ENCODE measurements around the gene MAP3K20.
A peak's percentile ranks its signal among the peaks of the same experiment; 100 is the strongest.
"Not testable (repeated sequence)": the region's sequence is repeated elsewhere in the genome, so short reads cannot be mapped to it uniquely, and the experiment has no call there.

MAP3K20 gene

DNA sequence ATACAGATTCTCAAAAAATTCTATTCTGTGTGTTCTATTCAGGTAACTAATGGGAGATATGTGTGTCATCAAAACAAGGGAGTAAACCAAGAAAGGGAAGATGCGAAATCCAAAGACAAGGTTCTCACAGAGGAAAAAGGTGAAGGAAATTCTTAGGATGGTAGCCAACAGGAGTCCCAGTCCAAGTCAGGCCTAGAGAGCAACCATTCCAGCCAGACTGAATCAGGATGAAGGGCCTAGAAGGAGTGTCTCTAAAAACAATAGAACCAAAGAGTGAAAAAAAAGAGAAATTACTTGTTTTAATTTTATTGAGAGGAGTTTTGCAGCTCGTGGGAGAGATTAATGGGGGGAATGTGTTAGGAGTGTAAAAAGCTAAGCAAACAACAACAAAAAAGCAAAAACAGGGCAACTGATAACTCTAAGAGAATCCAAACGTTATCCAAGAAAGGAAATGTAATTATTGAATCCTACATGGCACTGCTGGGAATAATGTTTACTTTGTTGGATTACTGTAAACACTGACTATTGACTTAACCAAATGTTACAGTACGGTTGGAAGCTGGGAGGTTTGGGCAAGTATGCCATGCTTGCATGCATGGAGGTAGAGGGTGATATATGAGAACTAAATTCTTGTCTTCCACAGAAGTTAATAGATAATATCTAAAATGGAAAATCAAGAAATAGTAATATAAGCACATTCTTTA lies 12.3 kb downstream of the MAP3K20 start:
- DNase-seq (ENCODE audit: low spot score): no peak

DNA sequence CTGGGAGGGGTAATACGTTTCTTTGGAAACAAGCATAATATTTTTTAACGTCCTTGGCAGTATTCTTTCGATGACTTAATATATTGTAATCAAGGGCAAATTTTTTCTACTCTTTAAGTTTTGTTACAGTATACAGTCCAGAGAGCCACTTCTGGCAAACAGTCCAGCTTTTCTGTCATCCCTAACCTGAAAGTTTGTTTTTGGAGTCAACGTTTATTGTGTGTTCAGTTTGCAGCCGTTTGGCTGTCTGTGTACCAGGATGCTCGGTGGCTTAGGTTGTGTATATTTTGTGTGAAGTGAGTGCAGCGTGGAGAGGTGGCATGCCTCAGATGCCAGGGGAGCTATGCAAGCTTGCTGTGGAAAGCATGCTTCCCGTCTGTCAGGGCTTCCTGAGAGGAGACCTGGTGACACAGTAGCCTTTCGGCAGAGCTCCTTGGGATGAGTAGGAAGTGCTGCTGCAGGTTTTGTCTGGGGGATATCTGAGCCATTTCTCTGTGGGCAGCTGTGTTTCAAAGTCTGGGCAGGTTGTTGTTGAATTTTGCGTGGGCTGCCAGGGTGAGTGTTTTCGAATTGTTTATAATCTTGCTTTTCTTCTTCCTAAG lies 14.7 kb downstream of the MAP3K20 start:
- DNase-seq (ENCODE audit: low spot score): peak; percentile 42

DNA sequence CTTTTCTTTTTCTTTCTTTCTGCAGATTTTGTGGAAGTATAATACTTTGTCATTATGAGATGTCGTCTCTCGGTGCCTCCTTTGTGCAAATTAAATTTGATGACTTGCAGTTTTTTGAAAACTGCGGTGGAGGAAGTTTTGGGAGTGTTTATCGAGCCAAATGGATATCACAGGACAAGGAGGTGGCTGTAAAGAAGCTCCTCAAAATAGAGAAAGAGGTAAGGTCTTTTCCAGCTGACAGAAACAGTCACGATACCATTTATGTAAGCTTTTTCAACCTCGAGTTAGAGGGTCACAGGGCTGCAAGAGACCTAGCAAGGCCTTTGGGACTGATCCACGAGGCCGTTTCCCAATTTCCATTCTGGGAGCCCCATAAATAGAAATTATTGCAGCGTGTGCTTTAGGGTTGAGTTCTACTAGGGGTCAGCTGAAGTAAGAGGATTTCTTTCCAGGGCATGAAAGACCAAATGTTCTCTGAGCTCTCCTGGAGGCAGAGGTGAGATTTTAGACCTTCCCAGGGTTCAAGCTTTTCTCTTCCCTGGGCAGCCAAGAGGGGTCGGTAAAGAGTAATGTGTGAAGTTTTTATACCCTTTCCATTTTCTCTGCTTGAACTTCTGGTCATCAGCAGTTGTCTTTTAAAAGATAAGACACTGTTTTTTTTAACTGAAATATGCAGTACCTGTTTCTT lies 15.5 kb downstream of the MAP3K20 start:
- DNase-seq (ENCODE audit: low spot score): no peak

DNA sequence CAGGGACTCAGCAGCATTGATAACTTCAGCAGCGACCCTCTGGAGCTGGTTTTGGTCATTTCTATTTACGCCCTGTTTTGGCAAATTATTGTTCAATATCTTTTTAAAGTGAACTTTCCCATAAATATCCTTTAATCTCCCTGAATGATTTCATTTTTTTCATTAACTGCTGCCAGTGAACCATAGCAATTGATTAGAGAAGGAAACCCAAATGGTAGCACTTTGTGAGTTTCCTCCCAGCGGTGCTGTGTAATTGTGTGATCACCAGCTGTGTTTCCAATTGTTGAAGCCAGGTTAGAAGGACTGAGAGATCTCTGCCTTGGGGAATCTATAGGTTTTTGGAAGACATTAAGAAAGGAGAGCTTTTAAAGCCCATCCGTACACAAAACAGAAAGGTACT lies 16.3 kb downstream of the MAP3K20 start:
- DNase-seq (ENCODE audit: low spot score): no peak

DNA sequence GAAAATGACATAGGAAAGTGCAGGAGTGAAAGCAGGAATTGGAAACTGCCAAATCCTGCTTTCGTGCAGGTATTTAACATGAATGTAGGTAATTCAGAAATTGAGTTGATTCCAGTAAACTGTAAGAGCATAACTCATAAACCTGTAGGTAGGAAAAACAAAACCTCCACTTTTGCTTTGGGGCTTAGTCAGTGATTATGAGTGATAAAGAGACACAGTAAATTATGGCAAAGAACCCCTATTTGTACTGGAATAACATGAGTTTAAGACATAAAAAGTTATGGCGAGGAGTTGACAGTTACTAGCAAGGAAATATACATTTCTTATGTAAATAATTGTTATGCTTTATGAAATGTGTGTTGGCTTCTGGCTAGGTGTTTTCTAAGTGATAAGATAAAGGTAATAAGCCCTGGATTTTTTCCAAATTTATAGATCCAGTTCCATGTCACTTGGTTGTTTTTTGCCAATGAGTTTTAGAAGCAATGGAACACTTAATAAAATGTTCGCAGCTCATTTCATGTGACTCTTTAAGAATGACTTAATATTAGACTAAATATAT lies 17.3 kb downstream of the MAP3K20 start:
- no peak for DNase-seq (ENCODE audit: low spot score)

DNA sequence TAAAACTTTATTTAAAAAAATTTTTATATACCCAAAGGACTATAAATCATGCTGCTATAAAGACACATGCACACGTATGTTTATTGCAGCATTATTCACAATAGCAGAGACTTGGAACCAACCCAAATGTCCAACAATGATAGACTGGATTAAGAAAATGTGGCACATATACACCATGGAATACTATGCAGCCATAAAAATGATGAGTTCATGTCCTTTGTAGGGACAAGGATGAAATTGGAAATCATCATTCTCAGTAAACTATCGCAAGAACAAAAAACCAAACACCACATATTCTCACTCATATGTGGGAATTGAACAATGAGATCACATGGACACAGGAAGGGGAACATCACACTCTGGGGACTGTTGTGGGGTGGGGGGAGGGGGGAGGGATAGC lies 18.0 kb downstream of the MAP3K20 start:
- DNase-seq (ENCODE audit: low spot score): not testable (repeated sequence)

DNA sequence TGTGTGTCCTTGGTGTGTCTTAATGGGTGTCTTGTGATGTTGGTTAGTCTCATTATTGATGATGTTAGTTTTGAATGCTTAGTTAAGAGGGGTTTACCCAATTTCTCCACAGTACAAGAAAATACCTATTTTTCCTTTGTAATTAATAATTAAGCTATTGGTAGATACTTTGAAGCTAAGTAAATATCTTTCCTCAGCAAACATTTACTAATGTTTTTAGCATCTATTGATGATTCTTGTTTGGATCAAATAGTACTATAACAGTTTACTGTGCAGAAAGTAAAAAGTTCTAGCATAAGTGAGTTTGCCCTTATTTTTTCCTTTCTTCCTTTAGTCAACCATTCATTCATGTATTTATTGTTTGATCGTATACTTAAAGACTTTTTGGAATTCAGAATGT lies 19.1 kb downstream of the MAP3K20 start:
- DNase-seq (ENCODE audit: low spot score): no peak

DNA sequence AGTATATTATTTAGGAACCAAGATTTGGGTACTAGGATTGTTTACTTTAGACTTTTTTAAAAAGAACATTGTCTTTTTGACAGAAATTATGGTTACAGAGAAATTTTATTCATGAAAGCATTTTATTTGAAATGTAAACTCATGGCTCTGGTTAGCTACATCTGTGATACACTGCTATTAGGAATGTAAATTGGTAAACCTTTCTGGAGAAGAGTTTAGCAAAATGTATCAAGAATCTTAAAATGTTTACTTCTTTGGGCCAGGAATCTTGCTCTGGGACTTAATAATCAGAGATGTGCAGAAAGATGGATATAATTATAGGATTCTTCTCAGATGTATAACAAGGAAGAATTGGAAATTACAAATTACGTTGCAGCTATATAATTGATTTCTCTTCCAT lies 19.7 kb downstream of the MAP3K20 start:
- no peak for DNase-seq (ENCODE audit: low spot score)

DNA sequence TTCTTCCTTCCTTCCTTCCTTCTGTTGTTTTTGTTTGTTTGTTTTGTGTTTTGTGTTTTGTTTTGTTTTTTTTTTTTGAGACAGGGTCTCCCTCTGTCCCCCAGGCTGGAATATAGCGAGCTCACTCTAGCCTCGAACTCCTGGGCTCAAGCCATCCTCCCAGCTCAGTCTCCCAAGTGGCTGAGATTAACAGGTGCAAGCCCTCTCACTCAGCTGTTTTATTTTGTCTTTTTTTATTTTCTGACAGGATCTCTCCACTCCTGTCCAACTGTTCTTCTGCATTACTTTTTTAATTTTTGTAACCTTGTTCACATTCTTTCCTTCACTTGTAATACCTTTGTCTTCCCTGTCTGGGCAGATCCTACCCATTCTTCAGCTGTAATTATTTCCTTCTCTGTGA lies 23.6 kb downstream of the MAP3K20 start:
- no peak for DNase-seq (ENCODE audit: low spot score)

DNA sequence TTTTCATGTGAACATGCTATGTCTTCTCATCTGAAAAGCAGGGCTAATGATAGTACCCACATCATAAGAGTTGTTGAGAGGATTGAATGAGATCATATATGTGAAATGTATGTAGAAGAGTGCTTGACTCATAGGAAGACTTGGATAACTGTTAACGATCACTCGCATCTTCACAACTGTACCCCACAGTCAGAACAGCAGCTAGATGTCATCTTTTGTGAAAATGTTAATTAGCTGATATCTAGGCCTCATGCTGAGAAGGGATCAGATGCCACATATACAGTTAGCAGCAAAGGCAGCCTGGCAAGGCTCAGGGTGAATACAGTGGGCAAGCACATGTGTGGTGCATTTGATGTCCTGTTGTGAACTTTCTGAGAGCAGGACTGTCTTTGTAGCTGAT lies 24.2 kb downstream of the MAP3K20 start:
- DNase-seq (ENCODE audit: low spot score): no peak

DNA sequence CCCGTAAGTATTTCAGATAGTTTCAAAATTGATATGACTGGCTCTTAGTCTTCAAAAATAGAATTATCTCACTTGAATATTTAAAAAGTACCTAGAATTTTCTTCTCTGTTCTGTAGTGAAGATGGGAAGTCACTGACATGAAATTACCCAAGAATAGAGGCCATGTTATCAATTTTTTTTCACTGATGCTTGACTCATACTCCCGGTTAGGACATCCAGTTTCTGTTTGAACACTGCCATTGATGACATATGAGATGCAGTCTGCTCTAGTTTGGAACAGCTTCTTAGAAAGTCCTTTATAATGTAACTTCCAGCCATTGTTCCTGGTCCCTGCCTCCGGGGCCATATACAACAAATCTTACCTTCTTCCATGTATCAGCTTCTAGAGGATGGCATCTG lies 26.0 kb downstream of the MAP3K20 start:
- peak; percentile 41 for DNase-seq (ENCODE audit: low spot score)

DNA sequence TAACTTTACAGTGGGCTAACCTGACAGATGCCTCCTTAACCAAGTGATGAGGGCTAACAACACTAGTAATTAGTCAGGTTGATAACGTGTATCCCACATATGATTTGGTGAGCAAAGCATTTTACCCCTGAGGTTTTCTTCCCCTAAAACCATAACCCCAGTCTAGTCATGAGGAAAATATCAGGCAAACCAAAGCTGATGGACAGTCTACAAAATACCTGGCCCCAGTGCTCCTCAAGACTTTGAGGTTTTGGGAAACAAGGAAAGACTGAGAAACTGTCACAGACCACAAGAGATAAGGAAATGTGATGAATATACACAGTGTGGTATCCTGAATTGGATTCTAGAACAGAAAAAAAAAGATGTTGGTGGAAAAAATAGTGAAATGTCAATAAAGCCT lies 28.5 kb downstream of the MAP3K20 start:
- no peak for DNase-seq (ENCODE audit: low spot score)

DNA sequence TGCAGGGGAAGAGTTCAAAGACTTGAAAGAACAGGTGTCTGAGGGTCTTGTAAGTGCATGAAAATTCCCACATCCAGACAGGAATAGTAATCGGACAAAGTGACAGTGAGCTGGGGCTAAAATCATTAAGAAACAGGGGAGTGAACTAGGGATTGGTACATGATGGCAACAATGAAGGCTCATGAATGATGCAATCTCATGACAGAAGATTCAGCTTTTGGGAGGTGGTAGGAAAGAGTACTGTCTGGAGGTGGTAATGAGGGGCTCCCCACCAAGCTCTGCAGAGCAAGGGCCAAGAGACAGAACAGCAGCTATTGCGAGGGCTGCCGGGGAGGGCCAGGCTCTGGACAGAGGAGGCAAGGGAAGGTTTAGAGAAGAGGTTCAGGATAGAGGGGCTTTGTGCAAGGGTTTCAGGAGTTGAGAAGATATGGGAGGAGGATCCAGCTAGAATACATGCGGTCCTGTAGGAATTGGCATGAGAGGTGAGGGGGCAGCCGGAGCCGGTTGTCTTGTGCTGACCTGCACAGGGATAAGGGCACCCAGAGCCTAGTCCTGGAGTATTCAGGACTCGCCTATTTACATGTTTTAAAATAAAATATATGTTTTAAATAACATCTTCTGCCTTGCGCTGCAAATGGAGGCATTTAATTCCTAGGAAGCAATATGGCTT lies 31.4 kb downstream of the MAP3K20 start:
- no peak for DNase-seq (ENCODE audit: low spot score)

DNA sequence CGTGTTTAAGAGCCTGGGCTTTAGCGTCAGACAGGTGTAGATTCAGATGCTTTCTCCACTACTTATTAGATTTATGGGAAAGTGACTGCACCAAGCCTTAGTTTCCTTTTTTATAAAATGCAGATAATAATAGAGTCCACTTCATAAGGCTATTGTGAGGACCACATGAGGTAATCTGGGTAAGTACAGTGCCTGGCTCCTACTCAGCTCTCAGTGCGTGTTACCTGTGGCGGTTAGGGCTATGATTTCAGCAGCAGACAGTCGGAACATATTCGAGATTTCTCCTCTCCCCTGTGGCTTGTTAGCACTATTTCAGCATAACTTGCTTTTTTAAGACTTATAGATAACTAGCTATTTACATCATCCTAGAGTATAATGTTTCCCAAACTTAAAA lies 32.0 kb downstream of the MAP3K20 start:
- no peak for DNase-seq (ENCODE audit: low spot score)

DNA sequence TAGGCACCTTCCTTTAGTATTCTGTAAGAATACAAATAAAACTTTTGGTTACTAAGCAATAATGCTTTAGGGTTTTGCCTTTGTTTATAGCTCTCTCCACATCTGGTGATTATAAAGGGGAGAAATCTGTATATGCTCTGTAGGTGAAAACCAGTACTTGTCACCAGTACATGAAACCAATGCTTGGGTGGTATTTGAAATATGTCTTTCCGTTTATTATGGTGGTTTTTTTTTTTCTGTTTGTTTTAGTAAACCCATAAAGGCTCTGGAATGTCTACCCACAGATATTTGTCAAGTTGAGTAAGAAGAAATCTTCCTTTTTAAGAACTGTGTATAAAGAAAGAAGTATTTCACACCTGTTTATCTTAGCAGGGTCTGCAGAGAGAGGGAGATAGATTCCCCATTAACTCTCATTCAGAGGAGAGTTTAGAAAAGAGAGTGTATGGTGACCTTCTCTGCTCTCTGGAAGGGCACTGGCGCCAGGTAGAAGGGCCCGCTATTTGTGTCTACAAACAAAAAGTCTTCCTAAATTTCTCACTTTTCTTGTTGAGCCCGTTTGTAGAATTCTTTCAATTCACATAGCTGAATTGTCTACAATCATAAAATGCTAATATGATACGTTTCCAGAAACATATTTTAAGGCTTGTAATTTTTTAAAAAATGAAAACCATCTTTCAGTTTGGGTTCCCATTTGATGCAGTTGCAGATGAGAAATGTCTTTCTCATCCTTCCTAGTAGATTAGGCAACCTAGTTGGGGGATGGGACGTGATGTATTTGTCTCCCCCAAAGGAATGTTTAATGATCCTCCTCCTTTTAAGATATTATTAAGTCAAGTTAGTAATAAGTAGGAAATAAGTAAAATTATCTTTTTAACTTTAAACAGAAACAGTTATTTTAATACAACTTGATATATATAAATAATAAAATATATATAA lies 33.9 kb downstream of the MAP3K20 start:
- DNase-seq (ENCODE audit: low spot score): peak; percentile 64

DNA sequence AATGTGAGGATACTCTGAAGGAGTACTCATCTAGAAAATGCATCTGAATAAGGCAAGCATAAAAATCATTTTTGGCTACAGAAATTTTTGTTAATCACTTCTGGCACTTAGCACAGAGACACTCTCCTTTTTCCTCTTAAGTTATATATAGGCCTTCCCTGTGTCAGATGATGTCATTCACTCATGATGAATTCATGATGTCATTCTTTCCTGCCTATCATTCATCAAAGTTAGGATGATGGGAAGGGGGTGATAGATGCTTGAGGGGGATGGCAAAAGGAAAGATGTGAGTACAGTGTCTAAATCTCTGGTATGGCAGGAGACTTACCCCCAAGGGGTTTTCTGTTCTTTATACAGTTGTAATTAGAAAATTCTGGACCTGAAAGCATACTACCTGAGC lies 42.0 kb downstream of the MAP3K20 start:
- no peak for DNase-seq (ENCODE audit: low spot score)

DNA sequence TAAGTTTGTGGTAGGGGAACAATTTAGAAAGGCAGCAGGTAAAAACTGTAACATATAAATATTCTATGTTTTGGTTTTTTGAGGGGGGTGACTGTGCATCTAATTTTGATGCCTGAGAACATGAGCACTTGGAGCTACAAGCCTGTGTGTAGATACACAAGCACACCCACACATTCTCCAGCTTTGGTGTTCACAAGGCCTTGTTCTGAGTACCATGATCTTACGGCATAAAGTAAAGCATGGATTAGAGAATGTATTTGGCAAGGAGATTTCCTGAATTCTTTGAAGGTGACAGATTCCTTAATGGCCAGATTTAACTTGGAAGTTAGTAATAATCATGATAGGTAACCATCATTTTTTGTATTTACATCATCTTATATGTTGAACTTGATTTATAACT lies 42.7 kb downstream of the MAP3K20 start:
- DNase-seq (ENCODE audit: low spot score): no peak

DNA sequence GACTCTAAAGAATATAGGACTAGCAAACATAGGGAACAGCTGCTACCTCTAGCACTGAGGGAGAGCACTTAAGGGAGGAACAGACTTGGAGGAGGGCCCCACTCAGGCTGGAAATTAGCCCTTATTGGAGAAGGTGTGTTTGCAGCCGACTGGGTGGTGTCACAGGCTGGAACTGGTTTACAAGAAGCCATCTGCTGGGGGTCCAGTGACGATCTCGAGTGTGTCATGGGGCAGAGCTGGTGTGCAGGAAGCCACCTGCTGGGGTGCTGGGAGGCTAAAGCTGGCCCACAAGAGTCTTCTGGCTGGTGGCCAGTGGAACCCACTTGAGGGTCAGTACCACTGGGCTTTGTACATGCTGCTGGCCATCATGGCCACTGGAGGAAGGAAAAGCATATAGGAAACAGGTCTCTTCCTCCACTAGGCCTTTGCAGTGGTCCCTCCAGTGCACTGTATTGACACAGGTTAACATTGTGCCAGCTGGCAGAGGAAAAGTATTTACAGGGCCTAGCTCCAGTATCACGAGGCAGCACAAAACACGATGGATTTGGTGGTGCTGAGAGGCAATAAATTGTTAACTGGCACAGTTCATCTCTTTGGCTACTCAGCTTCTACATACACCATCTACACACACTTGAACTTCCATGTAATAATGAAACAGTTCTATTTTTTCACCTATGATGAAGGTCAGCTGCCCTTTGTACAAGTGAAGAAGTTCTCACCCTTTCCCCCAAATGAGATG lies 43.6 kb downstream of the MAP3K20 start:
- no peak for DNase-seq (ENCODE audit: low spot score)

DNA sequence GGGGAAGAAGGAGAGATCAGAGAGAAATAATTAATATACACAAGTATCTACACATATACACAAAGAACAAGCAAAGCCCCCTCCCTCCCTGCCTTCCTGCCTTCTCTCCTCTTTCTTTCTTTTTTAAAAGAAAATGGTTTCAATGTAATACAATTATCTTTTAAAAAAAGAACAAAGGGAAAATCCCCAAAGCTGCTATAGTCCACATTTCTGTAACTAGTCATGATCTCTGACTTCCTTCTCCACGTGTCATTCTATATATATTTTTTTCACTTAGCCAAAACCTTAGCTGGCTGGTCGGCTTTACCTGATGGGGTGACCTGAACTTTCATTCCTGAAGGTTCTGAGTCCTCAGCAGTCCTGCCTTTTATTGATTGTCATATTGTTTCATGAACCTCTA lies 44.3 kb downstream of the MAP3K20 start:
- no peak for DNase-seq (ENCODE audit: low spot score)

DNA sequence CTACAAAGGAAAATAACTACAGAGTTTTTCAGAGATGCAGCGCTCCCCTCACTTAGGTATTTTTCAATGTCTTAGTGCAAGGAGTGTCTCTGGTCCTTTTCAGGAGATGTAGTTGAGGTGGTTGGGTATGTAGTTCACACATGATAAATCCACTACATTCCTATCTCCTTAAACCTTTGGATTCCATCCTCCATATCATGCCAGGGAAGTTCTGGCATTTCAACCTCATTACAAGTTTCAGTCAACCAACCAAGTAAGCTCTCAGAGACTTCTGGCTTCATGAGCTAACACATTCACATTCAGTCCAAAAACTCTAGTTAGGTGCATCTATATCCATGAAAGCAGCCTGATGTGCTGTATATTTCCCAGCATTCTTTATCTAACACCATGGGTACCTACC lies 47.3 kb downstream of the MAP3K20 start:
- DNase-seq (ENCODE audit: low spot score): no peak

DNA sequence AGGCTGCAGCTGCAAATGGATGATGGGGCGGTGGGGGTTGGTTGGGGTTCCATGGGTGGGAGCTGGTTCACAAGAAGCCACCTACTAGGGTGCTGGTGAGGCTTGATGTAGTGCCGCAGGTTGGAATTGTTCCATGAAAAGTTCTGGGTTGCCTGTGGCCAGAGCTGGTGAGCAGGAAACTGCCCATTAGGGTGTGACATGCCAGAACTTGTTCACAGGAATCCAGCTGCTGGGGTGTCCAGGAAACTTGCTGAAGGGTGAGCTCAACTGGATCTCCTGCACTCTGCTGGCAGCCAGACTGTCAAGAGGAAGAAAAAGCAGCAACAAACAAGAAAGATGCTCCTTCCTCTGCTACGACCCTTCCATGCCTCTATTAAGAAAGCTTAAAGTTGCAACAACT lies 48.8 kb downstream of the MAP3K20 start:
- peak; percentile 31 for DNase-seq (ENCODE audit: low spot score)

Measured in GM03348 (cell line).